Measurements from ENCODE around the gene OGFOD3. TPM values are rescaled to one million over a fixed set of nuclear protein-coding genes. Genes with fewer than 3 reads are reported as not detected.

Gene OGFOD3
- polyA plus RNA-seq, 4 donors, result 7.8 to 23.8 (median 14.6) TPM

DNA sequence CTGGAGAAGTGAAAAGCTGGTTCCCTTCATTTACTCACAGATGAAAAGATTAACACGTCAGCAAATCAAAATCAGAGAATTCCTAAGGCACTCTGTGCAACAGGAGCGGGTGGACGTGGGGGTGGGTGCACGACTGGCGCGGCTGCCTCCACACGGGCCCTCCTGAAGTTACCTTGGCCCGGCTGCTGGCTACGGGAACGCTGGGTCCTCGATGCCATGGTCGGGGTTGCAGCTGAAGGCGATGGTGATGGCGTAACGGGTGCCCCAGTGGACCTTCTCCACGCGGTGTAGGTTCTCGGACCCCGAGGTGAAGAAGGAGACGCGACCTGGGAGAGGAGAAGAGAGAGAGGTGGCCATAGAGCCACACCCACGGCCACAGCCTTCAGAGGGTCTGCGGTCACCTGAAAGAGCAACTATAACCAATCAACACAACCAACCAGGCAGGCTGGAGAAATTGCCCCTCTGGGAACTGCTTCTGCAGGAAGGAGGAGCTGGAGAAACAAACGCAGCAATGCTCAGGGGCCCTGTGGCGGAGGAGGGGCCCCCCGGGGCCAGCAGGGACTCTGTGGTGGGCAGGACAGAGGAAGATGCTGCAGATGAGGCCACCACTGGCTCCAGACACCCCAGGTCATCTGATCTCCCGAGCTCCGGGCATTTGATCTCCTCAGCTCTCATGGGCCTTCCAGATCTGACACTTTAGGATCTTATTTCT, 26.0 kb downstream of the OGFOD3 start:
- WGBS, 3 donors, result 93% methylated on average over 28 of the region's 28 CpGs
- peaks cover 0 to 5% (median 0%) of the 10 kb centered on the region in 3 donors for H3K27me3 ChIP-seq (ENCODE audit: control insufficient read depth in 3 of 3, insufficient read depth in 3 of 3, low read length in 3 of 3)
- peaks cover 2 to 52% (median 6%) of the 10 kb centered on the region in 3 donors for H3K36me3 ChIP-seq (ENCODE audit: control insufficient read depth in 3 of 3, insufficient read depth in 2 of 3, low read depth in 1 of 3, low read length in 3 of 3)
- H3K9me3 ChIP-seq (ENCODE audit: control insufficient read depth in 2 of 2, insufficient read depth in 1 of 2, low read depth in 1 of 2, low read length in 1 of 2), result no peaks in the 10 kb centered on the region
- H3K4me3 ChIP-seq (ENCODE audit: low read depth in 1 of 3, low read length in 3 of 3), result no peak overlapping the region
- no peak for FAIRE-seq
- no peak overlapping the region for H3K27ac ChIP-seq (ENCODE audit: low read depth in 1 of 3, low read length in 2 of 3)
- peaks cover 0 to under 1% (median 0%) of the 10 kb centered on the region in 3 donors for H3K4me1 ChIP-seq (ENCODE audit: control insufficient read depth in 3 of 3, insufficient read depth in 2 of 3, low read depth in 1 of 3, low read length in 2 of 3)
- DNase-seq, result no peak

DNA sequence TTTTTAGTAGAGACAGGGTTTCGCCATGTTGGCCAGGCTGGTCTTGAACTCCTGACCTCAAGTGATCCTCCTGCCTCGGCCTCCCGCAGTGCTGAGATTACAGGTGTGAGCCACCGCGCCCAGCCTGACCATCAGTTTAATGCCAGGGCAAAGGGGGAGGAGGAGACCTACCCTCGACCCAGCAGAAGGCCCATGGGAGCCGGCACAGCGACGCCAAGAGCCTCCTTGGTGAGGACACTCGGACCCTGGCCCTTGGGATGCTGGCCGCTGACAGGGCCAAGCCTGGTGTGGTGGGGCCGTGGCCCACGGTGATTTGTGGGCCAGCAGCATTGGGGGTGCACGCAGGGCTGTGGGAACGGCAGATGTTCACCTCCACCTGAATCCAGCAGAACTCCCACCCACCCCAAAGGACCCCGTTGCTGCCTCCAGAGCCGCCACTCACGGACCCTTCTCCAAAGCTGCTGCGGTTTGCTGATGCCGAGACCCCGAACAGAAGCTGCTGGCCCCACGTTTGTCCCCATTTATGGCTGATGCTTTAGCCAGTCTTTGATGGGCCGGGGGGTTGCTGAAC, 26.8 kb downstream of the OGFOD3 start:
- DNase-seq (no peak), FAIRE-seq (no peak)
- H3K27me3 ChIP-seq (ENCODE audit: control insufficient read depth in 3 of 3, insufficient read depth in 3 of 3, low read length in 3 of 3), result peaks cover 0 to 13% (median 3%) of the 10 kb centered on the region in 3 donors
- no peak overlapping the region for H3K4me3 ChIP-seq (ENCODE audit: low read depth in 1 of 3, low read length in 3 of 3)
- H3K4me1 ChIP-seq (ENCODE audit: control insufficient read depth in 3 of 3, insufficient read depth in 2 of 3, low read depth in 1 of 3, low read length in 2 of 3), result peaks cover 0 to 8% (median 0%) of the 10 kb centered on the region in 3 donors
- WGBS, 3 donors, result 92 to 93% (median 93%) methylated on average over 21 to 23 of the region's 23 CpGs
- no peak overlapping the region for H3K27ac ChIP-seq (ENCODE audit: low read depth in 1 of 3, low read length in 2 of 3)
- H3K9me3 ChIP-seq (ENCODE audit: control insufficient read depth in 2 of 2, insufficient read depth in 1 of 2, low read depth in 1 of 2, low read length in 1 of 2), result no peaks in the 10 kb centered on the region
- H3K36me3 ChIP-seq (ENCODE audit: control insufficient read depth in 3 of 3, insufficient read depth in 2 of 3, low read depth in 1 of 3, low read length in 3 of 3), result peaks cover 2 to 49% (median 6%) of the 10 kb centered on the region in 3 donors

DNA sequence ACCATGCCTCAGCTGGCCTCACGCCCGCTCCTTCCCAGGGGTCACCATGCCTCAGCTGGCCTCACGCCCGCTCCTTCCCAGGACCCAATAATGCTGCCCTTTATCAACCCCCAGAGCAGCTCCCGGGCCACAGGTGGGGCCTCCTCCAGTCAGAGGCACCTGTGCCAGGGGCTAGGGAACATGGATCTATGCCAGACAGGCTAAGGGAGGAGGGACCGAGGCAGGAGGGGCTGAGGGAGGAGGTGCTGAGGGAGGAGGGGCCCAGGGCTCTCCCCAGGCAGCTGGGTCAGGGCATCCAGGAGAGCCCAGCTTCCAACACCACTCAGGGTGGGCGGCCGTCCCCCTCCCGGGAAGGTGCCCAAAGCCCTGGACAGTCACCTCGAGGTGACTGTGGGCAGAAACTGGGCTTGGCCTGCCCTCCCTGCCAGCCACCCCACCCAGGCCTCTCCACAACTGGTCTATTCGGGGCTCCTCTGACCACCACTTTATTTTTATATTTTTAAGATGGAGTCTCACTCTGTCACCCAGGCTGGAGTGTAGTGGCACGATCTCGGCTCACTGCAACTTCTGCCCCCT, 27.4 kb downstream of the OGFOD3 start:
- Histone ChIP-seq H3K27me3 (ENCODE audit: control insufficient read depth in 3 of 3, insufficient read depth in 3 of 3, low read length in 3 of 3) (peaks cover 2 to 16% (median 3%) of the 10 kb centered on the region in 3 donors), H3K4me3 (ENCODE audit: low read depth in 1 of 3, low read length in 3 of 3) (no peak overlapping the region), H3K27ac (ENCODE audit: low read depth in 1 of 3, low read length in 2 of 3) (no peak overlapping the region), H3K36me3 (ENCODE audit: control insufficient read depth in 3 of 3, insufficient read depth in 2 of 3, low read depth in 1 of 3, low read length in 3 of 3) (peaks cover 2 to 49% (median 6%) of the 10 kb centered on the region in 3 donors), H3K9me3 (ENCODE audit: control insufficient read depth in 2 of 2, insufficient read depth in 1 of 2, low read depth in 1 of 2, low read length in 1 of 2) (no peaks in the 10 kb centered on the region), H3K4me1 (ENCODE audit: control insufficient read depth in 3 of 3, insufficient read depth in 2 of 3, low read depth in 1 of 3, low read length in 2 of 3) (peaks cover 0 to 11% (median 0%) of the 10 kb centered on the region in 3 donors)
- 85 to 90% (median 85%) methylated on average over 10 to 13 of the region's 13 CpGs for WGBS, 3 donors
- DNase-seq, result no peak
- FAIRE-seq, result no peak

DNA sequence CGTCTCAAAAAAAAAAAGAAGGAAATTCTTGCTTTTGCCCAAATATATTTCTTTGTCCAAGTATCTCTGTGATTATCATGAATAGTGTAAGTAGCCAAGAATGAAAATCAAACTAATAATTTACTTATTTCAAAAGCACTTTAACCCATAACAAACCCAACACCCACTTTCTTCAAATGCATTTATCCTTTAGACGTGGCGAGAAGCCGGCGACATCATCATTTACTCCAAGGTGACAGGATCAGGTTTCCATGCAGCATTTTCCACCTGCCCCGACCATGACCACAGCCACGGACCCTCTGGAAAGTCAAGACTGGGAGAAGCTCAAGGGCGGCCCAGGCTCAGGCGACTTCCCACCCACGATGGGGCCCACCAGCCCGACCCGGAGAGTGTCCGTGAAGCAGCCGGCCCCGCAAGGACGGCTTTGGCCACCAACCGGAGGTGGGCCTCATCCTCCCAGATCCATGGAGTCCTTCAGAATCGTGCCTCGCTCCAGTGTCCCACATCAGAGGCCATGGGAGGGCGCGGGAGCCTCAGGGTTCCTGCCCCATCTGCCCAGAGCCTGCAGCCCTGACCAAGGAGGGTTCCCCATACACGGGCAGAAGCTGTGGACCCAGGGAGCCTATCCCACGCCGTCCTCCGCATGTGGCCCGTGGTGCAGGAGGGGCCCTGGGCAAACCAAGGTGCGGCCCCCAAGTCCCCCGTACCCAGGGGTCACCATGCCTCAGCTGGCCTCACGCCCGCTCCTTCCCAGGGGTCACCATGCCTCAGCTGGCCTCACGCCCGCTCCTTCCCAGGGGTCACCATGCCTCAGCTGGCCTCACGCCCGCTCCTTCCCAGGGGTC, 28.1 kb downstream of the OGFOD3 start:
- Histone ChIP-seq H3K9me3 (ENCODE audit: control insufficient read depth in 2 of 2, insufficient read depth in 1 of 2, low read depth in 1 of 2, low read length in 1 of 2) (no peaks in the 10 kb centered on the region), H3K27me3 (ENCODE audit: control insufficient read depth in 3 of 3, insufficient read depth in 3 of 3, low read length in 3 of 3) (peaks cover 2 to 23% (median 3%) of the 10 kb centered on the region in 3 donors), H3K27ac (ENCODE audit: low read depth in 1 of 3, low read length in 2 of 3) (no peak overlapping the region), H3K36me3 (ENCODE audit: control insufficient read depth in 3 of 3, insufficient read depth in 2 of 3, low read depth in 1 of 3, low read length in 3 of 3) (peaks cover 2 to 47% (median 6%) of the 10 kb centered on the region in 3 donors), H3K4me1 (ENCODE audit: control insufficient read depth in 3 of 3, insufficient read depth in 2 of 3, low read depth in 1 of 3, low read length in 2 of 3) (peaks cover 0 to 11% (median 0%) of the 10 kb centered on the region in 3 donors), H3K4me3 (ENCODE audit: low read depth in 1 of 3, low read length in 3 of 3) (no peak overlapping the region)
- FAIRE-seq, result no peak
- WGBS, 3 donors, result 94% methylated on average over 29 to 32 of the region's 34 CpGs
- DNase-seq, result no peak

DNA sequence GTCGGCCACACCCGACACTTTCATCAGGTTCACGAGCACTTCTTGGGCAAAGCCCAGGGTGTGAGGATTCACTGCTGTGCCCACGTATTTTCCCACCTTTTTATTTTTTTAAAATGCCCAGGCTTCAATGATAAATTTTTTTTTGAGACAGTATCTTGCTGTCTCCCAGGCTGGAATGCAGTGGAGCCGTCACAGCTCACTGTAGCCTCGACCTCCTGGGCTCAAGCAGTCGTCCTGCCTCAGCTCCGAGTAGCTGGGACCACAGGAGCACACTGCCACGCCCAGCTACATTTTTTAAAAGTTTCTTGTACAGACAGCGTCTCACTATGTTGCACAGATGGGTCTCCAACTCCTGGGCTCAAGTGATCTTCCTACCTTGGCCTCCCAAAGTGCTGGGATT, 29.0 kb downstream of the OGFOD3 start:
- 75 to 87% (median 86%) methylated on average over 10 of the region's 10 CpGs for WGBS, 3 donors
- FAIRE-seq (no peak), DNase-seq (no peak)
- Histone ChIP-seq H3K36me3 (ENCODE audit: control insufficient read depth in 3 of 3, insufficient read depth in 2 of 3, low read depth in 1 of 3, low read length in 3 of 3) (peaks cover 2 to 39% (median 6%) of the 10 kb centered on the region in 3 donors), H3K27ac (ENCODE audit: low read depth in 1 of 3, low read length in 2 of 3) (no peak overlapping the region), H3K27me3 (ENCODE audit: control insufficient read depth in 3 of 3, insufficient read depth in 3 of 3, low read length in 3 of 3) (peaks cover 2 to 31% (median 3%) of the 10 kb centered on the region in 3 donors), H3K4me1 (ENCODE audit: control insufficient read depth in 3 of 3, insufficient read depth in 2 of 3, low read depth in 1 of 3, low read length in 2 of 3) (peaks cover 0 to 11% (median under 1%) of the 10 kb centered on the region in 3 donors), H3K4me3 (ENCODE audit: low read depth in 1 of 3, low read length in 3 of 3) (no peak overlapping the region), H3K9me3 (ENCODE audit: control insufficient read depth in 2 of 2, insufficient read depth in 1 of 2, low read depth in 1 of 2, low read length in 1 of 2) (no peaks in the 10 kb centered on the region)

DNA sequence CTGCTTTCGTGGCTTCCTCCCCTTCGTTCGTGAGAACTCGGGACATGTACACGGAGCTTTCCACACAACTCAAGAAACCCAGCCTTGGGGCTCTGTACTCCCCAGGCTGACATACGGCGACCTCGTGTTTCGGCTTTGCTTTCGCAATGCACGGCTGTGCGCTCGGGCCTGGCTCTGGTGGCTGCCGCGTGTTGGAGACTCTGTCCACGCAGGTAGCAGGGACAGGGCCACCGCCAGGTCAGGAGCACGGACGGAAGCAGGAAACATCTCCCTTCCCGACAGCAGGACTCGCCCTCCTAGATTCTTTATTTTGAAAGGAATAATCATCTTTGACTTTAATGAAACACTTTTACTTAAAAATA, 29.5 kb downstream of the OGFOD3 start:
- WGBS, 3 donors, result 85 to 88% (median 85%) methylated on average over 20 to 21 of the region's 21 CpGs

DNA sequence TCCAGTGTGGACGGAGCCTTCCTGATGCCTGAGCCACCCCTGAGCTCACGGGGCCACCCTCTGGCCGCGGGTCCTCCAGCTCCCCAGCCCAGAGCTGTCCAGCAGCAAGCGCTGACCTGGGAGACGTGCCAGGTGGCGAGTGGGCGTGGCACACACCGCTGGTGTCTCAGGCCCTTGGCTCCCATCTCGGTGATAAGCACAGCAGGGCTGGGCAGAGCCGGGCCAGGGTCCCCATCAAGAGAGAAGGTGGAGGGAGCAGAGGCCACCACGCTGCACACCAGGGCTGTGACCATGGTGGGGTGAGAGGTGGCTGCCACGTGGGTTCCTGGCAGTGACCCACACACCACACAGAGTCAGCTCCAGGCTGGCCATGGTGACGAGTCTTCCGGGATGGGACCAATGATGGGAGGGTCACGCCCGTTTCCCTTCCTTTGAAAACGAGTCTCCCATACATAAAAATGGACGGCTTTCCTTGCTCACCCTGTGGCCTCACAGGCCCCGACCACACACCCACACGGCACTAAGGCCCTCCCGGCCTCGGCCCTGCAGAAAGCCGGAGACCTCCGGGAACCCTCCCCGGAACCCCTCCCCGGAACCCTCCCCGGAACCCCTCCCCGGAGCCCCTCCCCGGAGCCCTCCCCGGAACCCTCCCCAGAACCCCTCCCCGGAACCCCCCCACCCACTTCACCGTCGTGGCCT, 30.0 kb downstream of the OGFOD3 start:
- no peak for FAIRE-seq
- peaks cover 2 to 41% (median 3%) of the 10 kb centered on the region in 3 donors for H3K27me3 ChIP-seq (ENCODE audit: control insufficient read depth in 3 of 3, insufficient read depth in 3 of 3, low read length in 3 of 3)
- WGBS, 3 donors, result 46 to 70% (median 48%) methylated on average over 23 to 34 of the region's 34 CpGs

More for the DNA sequence above, 29.5 kb downstream of the OGFOD3 start:
- Histone ChIP-seq H3K36me3 (ENCODE audit: control insufficient read depth in 3 of 3, insufficient read depth in 2 of 3, low read depth in 1 of 3, low read length in 3 of 3) (peaks cover 2 to 35% (median 6%) of the 10 kb centered on the region in 3 donors), H3K9me3 (ENCODE audit: control insufficient read depth in 2 of 2, insufficient read depth in 1 of 2, low read depth in 1 of 2, low read length in 1 of 2) (no peaks in the 10 kb centered on the region), H3K4me1 (ENCODE audit: control insufficient read depth in 3 of 3, insufficient read depth in 2 of 3, low read depth in 1 of 3, low read length in 2 of 3) (peaks cover 0 to 11% (median 2%) of the 10 kb centered on the region in 3 donors), H3K27ac (ENCODE audit: low read depth in 1 of 3, low read length in 2 of 3) (no peak overlapping the region), H3K27me3 (ENCODE audit: control insufficient read depth in 3 of 3, insufficient read depth in 3 of 3, low read length in 3 of 3) (peaks cover 2 to 36% (median 3%) of the 10 kb centered on the region in 3 donors), H3K4me3 (ENCODE audit: low read depth in 1 of 3, low read length in 3 of 3) (no peak overlapping the region)
- no peak for DNase-seq
- no peak for FAIRE-seq

More for the DNA sequence above, 30.0 kb downstream of the OGFOD3 start:
- no peak overlapping the region for H3K27ac ChIP-seq (ENCODE audit: low read depth in 1 of 3, low read length in 2 of 3)
- peak in 1 of 2 donors; percentile 33 for DNase-seq
- H3K9me3 ChIP-seq (ENCODE audit: control insufficient read depth in 2 of 2, insufficient read depth in 1 of 2, low read depth in 1 of 2, low read length in 1 of 2), result no peaks in the 10 kb centered on the region
- H3K36me3 ChIP-seq (ENCODE audit: control insufficient read depth in 3 of 3, insufficient read depth in 2 of 3, low read depth in 1 of 3, low read length in 3 of 3), result peaks cover 2 to 31% (median 6%) of the 10 kb centered on the region in 3 donors
- H3K4me1 ChIP-seq (ENCODE audit: control insufficient read depth in 3 of 3, insufficient read depth in 2 of 3, low read depth in 1 of 3, low read length in 2 of 3), result peaks cover 0 to 11% (median 2%) of the 10 kb centered on the region in 3 donors
- no peak overlapping the region for H3K4me3 ChIP-seq (ENCODE audit: low read depth in 1 of 3, low read length in 3 of 3)
